HG02759 (cell line): ENCODE data around the gene RGL2.
"Not testable (repeated sequence)": the region's sequence is repeated elsewhere in the genome, so short reads cannot be mapped to it uniquely, and the experiment has no call there.

Source experiments
- ATAC-seq: cut with Tn5 transposase; IDR thresholded peaks from one replicate; pipeline ENCODE4 v1.9.1; 2021; ENCODE audit warnings: mild to moderate bottlenecking, moderate library complexity; ENCODE audit not compliant: unreplicated experiment

The RGL2 gene

GRCh38 chr6:33294086-33294823, 4.5 kb downstream of the RGL2 start:
- ATAC-seq = no peak

- ATAC-seq = no peak
Observed at GRCh38 chr6:33292996-33293682, 5.6 kb downstream of the RGL2 start.

DNA sequence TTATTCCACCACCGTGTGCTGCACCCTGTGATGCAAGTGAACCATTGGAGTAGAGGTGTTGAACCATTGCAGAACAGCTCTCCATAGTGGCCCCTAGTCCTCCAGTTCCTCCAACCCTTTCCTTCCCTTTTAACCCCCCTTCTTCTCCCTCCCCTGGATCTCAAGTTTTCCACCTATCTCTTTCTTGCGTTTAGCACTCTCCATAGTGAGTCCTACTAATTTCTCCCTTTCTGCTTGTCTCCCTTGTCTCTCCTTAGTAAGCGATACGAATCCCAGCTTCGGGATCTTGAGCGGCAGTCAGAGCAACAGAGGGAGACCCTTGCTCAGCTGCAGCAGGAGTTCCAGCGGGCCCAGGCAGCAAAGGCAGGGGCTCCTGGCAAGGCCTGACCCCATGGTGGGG, 8.3 kb downstream of the RGL2 start:
- no peak for ATAC-seq

DNA sequence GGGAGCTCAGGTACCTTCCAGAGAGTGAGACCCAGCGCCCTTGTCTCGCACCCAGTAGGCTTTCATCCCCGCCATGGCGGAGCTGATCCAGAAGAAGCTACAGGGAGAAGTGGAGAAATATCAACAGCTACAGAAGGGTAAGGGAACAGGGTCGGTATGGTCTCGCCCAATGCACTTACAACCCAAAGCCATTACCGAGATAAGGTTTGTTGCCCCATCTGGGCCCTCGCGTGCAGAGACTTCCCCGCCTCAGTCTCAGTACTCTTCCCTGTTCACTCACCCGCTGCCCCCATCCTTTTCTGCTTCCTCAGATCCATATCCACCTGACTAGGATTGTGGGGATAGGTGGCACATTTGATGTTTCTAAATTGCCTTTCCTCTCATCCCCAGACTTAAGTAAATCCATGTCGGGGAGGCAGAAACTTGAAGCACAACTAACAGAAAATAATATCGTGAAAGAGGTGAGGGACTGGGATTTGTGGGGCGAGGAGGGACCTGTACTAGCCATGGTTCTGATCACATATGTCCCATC, 8.9 kb downstream of the RGL2 start:
- peak; percentile 14 for ATAC-seq

GRCh38 chr6:33288921-33289783, 9.6 kb downstream of the RGL2 start, which contains the start of the genes PFDN6 and WDR46:
PFDN6 (plus strand) TSS chr6:33289601; CDS start chr6:33289857, 256 bp downstream.
WDR46 (minus strand) TSS chr6:33289239; CDS start chr6:33289170, 69 bp downstream.
- ATAC-seq = peak; percentile 86

GRCh38 chr6:33288141-33288920, 10.4 kb downstream of the RGL2 start:
- ATAC-seq = no peak

DNA sequence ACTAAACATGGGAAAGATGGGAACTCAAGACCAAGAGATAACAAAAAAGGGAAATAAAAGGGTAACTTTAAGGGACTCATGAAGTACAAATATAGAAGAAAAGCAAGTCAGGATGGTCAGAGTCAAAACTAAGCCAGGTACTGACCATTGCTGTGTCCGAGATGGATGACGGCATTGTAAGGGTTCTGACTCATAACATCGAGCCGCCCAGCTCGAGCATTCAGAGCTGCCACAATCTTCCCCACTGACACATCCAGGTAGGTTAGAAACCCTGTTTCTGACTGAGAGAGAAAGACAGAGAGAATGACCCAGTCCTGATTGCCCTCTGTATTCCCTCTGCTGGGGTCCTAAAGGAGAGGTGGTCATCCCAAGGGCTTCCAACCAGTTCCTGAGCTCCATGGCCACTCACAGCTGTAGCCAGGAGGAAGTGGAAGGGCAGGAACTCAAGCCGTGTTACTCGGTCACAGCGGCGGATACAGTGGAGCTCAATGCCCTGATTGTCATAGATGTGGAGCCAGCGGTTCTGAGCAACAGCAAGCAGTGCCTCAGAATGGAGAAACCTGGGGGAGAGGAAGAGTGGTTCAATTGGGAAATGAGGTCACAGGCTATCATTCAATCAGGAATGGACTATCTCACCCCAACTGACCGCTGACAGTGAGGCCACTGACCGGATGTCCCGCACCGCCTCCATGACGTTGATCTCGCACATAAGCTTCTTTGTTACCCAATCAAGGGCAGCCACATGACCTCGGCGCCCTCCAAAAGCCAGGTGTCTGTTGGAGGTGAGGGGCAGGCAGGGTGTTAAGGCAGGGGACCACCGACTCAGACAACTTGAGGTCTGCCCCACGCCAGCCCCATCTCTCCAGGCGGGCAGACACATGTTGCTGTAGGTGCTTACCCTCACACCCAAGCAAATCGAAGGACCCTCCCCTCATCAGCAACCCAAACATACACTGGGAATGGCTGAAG, 11.5 kb downstream of the RGL2 start:
- ATAC-seq = no peak

DNA sequence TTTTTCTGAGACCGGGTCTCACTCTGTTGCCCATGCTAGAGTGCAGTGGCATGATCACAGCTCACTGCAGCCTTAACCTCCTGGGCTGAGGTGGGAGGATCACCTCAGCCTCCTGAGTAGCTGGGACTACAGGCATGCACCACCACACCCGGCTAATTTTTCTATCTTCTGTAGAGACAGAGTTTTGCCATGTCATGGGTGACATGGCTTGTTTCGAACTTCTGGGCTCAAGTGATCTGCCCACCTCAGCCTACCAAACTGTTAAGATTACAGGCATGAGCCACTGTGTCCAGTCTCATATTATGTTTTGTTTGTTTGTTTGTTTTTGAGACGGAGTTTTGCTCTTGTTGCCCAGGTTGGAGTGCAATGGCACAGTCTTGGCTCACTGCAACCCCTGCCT, 13.5 kb downstream of the RGL2 start:
- ATAC-seq = not testable (repeated sequence)

- no peak for ATAC-seq
Observed at GRCh38 chr6:33280539-33280938, 18.2 kb downstream of the RGL2 start.

DNA sequence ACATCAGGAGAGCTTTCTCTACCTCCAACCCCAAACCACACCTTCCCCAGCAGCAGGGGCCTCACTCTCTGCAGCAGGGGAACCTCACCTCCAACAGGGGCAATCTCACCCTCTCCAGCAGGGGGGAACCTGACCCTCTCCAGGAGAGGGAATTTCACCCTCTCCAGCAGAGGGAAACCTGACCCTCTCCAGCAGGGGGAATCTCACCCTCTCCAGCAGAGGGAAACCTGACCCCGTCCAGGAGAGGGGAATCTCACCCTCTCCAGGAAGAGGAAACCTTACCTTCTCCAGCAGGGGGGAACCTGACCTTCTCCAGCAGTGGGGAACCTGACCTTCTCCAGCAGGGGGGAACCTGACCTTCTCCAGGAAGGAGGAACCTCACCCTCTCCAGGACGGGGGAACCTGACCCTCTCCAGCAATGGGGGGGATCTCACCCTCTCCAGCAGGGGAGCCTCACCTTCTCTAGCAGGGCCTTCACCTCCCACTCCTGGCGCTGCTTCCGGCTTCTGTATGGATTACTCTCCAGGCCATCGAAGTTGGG, 18.7 kb downstream of the RGL2 start:
- ATAC-seq = no peak

GRCh38 chr6:33279257-33279695, 19.5 kb downstream of the RGL2 start:
- no peak for ATAC-seq

GRCh38 chr6:33278810-33279209, 19.9 kb downstream of the RGL2 start:
- no peak for ATAC-seq

DNA sequence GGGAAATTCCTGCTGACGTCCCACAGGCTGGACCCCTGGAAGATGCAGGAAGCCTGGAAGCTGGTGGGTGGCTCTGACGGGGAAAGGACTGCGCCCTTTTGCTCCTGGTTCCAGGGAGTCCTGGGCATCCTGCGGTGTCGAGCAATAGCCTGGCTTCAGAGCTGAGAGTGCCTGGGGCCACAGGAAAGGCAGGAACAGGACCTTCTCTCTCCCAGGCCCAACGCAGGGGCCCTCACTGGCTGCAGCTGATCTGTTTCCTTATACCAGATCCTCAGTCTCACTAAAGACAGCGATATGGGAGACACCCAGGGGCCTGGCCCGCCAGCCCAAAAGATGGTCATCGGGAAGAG, 20.4 kb downstream of the RGL2 start:
- no peak for ATAC-seq

DNA sequence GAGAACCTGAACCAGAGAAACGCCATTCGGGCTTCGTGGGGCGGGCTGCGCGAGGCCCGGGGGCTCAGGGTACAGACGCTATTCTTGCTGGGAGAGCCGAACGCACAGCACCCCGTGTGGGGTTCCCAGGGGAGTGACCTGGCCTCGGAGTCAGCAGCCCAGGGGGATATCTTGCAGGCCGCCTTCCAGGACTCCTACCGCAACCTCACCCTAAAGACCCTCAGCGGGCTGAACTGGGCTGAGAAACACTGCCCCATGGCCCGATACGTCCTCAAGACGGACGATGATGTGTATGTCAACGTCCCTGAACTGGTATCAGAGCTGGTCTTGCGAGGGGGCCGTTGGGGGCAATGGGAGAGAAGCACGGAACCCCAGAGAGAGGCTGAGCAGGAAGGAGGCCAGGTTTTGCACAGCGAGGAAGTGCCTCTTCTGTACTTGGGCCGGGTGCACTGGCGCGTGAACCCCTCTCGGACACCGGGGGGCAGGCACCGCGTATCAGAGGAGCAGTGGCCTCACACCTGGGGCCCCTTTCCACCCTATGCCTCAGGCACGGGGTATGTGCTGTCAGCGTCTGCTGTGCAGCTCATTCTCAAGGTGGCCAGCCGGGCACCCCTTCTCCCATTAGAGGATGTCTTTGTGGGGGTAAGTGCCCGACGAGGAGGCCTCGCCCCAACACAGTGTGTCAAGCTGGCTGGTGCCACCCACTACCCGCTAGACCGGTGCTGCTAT, 20.9 kb downstream of the RGL2 start:
- ATAC-seq = no peak

DNA sequence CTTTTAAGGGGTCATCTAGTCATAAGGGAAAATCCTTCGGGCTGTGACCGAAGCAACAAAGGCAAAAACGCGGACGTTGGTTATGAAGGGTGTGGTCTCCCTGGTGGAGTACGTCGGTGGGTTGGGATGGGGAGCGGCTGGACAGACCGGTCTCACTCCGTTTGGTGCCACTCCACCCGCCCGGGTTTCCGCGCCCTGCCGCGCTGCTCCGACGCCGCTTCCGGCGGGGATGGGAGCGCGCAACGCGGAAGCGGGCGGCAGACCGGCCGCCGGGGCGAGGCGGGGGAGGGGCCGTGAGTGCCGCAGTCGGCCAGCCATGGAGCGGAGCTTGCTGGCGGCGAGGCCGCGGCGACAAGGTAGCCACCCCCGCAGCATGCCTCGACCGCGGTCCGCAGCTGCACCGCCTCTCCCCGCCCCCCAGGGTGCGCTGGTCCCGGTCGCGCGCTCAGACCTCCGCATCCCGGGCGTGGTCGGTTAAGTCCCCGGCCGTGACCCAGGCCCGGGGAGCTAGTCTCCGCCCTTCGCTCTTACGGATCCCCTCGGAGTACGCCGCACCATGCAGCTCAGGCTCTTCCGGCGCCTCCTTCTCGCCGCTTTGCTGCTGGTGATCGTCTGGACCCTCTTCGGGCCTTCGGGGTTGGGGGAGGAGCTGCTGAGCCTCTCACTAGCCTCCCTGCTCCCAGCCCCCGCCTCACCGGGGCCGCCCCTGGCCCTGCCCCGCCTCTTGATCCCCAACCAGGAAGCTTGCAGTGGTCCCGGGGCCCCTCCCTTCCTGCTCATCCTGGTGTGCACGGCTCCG, 21.7 kb downstream of the RGL2 start, which contains the start of gene B3GALT4:
TSS of gene B3GALT4 (plus strand) at position 260 of the 799 bp plus-strand sequence. CDS start at position 557, 297 bp downstream.
- ATAC-seq = peak; percentile 61

DNA sequence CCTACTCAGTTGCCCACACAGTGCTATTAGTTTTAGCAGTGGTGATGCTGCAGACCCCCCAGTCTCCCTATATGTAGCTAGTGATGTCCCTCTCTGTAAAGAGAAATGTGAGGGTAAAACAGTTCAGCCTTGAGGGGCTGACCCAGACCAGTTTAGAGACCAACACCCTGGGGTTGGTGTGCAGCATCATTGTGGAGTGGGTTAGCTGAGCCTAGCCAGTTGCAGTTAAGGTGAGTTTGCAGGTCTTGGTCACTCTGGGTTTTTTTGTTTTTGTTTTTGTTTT, 22.2 kb downstream of the RGL2 start:
- no peak for ATAC-seq

GRCh38 chr6:33275795-33276580, 22.8 kb downstream of the RGL2 start:
- ATAC-seq = not testable (repeated sequence)
